ENCODE data around the gene FOXN3.
"Not testable (repeated sequence)": the region's sequence is repeated elsewhere in the genome, so short reads cannot be mapped to it uniquely, and the experiment has no call there.

FOXN3 gene

DNA sequence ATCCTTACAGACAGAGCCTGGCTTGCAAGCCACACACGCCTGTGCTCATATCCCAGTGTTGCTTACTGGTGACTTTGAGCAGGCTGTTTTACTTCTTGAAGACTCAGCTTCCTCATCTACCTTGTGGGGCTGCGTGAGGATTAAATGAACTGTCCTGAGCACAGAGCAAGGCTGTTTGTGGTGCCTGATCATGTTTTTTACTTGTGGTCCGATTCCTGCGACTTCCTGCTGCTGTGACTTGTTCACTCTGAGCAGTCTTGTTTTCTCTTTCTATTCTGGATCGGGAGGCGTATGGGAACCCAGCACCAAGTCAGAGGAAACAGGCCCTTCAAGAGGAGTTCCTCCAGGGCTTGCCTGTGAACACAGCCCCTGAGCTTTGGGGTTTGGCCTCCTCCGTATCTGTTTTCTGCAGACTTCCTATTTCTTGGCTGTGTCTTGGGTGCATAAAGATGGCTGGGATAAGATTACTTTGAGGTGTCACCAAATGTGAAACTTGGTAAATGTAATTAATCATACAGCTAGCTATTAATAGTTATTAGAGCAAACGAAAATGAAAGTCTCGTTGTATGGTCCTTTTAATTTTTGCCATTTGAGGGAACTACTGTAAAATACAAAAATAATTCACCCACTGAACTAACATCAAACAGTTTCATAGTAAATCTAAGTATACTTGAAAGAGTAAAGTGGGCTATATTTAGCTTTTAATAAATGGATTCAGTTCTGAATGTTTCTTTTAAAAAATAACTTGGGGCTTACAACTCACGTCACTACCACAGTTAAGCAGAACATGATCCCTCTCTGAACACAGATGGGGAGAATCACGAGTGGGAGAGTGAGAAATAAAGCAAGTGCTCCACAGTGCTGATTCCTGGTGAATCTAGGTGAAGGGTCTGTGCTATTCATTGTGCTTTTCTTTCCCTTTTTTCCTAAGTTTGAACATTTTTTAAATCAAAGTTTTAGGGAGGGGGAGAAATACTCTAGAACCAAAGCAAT is 251.5 kb downstream of the FOXN3 start:
- DNase-seq (ENCODE audit: low read depth in 2 of 2) = no peak

DNA sequence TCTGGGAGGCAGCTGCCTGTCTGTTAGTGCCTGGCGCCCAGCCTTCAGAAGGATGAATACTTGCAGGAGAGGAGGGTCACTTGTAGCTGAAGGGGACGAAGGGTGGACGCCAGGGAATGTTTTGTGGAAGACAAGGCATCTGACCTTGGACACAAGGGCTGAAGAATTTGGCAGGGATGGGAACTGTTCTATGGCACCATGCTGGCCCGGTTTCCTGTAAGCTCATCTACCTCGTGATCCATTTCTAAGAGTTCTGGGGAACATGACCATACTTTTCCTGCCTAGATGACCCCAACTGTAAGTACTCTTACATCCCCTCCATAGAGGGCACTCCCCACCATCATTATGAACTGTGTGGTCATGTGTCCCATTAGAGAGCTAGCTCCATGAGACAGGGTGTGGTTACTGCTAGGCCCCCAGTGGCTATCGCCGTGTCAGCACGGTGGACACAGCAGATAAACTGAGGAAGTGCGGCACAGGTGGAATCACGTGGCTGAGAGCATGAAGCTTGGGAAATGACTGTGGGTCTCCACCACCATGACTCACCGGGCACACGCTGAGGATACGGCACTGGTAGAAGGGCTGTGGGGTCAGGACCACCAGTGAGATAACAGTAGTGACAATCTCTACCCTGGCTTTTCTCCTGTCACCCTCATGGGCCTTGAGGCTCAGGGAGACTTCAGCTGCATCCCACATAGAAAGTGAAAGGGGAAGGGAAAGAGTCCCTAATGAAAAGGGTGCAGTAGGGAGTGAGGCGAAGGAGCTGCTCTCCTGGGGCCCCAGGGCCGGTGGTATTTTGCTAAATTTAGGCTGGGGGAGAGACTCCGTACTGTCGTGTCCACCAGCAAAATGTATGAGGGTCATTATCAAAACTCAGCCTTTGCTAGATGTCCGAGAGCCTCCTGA is 252.6 kb downstream of the FOXN3 start:
- DNase-seq (ENCODE audit: low read depth in 2 of 2) = no peak

DNA sequence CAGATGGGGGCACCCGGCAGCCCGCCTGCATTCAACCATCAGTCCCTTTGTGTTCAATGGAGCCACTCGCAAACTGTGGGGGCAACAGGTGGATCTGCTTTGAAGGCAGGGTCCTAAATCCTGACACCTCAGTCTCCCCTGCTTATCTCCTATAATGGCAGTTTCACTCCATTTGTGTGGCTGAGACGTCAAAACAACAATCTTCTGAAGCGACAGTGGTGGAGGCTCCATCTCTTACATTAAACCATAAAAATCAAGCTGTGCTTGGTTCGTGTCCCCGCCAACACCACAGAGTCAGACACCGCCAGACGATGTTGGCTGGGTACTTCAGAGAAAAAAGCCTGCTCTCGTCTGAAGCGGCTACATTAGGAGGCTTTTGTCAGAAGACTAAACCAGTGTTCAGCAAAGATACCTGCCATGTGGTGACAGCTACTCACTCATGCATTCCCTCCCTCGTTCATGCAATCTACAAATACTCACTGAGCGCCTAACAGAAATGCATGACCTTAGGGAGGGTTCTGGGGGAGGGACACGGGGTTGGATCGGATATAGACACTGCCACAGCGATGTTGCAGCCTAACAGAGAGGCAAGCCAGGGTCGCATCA is 253.9 kb downstream of the FOXN3 start:
- no peak for DNase-seq (ENCODE audit: low read depth in 2 of 2)

DNA sequence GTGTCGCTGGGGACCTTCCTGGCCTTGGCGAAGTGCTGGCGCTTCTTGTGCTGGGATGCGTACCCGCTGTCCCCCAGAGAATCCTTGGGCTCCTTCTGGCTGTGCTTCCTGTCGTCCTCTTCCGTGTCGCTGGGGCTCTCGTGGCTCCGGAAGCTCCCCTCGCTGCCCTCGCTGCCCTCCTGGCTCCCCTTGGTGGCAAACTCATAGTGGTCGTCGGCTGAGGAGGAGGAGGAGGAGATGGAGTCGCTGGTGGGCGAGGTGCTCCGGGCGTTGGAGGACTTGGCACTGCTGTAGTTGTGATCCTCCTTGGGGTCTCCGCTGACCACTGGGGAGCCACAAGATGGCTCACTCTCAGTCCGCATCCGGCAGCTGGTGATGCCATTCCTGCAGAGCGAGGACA is 254.4 kb downstream of the FOXN3 start:
- no peak for DNase-seq (ENCODE audit: low read depth in 2 of 2)

DNA sequence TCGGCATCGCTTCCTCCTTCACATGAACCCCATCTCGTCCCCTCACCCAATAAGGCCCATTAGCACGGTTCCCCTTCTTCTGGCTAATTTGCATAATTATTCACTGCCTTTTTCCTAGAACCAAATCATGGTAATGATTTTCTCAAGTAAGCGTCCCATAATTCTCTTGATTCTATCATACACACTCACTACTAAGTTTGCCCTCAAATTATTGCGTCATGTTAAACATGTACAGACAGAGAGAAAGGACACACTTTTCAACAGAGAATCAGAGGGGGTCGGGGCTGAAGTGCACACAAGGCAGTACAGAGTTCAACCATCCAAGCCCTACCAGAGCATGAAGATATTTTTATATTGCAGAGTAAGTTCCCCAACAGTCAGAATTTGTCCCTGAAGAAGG is 256.6 kb downstream of the FOXN3 start:
- no peak for DNase-seq (ENCODE audit: low read depth in 2 of 2)

DNA sequence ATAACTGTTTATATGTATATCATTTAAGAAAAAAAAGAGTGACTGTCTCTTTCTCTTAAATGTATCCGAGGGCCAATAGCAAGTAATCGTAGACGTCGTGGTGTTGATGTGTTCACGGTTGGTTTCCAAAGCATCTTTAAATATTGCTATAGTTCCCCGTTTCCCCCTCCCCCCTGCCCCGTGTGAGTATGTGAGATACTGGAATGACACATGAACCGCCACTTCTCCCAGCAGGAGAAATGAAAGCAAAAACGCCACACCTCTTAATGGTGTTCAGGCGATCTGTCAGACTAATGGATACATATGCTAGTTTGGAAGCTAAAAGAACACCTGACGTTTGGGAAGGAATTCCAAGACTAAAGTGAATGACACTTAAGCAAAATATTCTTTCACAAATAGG is 258.3 kb downstream of the FOXN3 start:
- no peak for DNase-seq (ENCODE audit: low read depth in 2 of 2)

DNA sequence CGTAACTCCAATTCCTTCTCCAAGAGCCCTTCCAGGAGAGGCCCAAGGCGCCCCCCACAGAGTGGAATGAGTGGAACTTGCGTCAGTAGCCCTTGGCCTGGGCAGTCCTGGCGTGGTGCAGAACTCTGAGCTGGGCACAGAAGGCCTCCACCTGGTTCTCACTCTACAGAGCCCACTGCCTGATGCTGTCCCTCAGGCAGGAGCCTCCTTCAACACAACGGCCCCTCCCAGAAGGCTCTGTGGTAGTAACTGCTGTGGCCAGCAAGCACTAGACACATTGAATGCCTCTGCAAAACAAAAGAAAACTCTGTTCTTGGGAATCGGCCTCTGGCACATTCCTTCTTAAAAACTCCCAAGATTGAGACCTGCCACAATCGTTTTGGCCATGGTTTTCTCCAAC is 258.9 kb downstream of the FOXN3 start:
- DNase-seq (ENCODE audit: low read depth in 2 of 2) = not testable (repeated sequence)

DNA sequence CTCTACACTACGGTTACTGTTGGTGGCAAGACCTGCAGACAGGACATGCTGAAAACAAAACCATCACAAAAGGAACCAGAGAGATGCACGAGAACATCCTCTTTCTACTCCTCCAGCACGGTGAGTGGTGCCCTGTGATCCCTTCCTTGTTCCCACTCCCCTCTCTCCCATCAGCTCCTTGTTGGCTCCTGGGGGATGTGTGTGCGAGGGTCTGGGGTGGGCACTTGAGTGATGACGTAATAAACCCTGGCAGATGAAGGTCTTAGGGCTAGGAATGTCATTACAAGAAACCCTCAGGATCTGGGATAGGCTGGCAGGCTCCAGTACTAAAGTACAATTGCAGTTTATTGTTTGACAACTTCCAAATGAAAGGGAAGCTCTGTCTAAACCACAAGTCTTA is 261.5 kb downstream of the FOXN3 start:
- no peak for DNase-seq (ENCODE audit: low read depth in 2 of 2)

DNA sequence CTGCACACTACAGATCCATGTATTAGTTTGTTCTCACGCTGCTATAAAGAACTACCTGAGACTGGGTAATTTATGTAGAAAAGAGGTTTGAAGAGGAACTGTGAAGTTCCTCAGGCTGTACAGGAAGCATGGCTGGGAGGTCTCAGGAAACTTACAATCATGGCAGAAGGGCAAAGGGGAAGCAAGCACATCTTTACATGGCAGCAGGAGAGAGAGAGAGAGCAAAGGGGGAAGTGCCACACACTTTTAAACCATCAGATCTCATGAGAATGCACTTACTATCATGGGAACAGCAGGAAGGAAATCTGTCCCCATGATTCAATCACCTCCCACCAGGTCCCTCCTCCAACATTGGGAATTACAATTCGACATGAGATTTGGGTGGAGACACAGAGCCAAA is 265.3 kb downstream of the FOXN3 start:
- DNase-seq (ENCODE audit: low read depth in 2 of 2) = not testable (repeated sequence)

DNA sequence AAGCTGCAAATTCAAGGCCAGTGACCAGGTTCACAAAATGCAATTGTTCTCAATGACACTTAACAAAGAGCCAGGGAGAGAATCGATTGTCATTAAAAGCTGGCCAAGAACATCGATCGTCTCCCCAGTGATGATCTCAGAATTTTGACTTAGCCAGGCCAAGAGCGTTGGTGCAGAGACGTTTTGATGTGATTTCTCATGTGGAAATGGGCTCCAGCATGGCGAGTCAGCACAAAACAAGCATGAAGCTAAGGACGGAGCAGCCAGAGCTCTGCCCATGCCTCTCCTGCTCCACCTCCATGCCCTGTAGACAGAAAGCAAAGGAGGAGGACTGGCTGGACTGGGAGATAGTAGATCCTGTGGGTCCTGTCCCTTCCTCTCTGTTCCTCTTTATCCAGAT is 270.8 kb downstream of the FOXN3 start:
- DNase-seq (ENCODE audit: low read depth in 2 of 2) = no peak

DNA sequence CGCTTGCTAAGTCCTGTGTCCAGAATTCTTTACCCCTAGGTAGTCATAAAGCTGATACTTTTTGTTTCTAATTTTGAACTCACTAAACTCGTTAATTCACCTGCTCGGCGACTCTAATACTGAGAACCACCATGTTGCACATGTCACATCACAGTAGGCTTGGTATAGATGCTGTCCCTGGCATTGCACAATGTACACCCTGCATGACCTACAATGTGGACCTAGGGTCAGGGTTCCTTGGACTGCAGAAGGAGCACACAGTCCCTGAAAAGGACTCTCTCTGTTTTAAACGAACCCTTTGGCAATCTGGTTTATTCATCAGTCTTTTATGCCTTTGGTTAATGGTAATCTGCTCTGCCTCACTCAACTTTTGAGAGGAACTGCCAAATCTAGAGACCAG is 272.4 kb downstream of the FOXN3 start:
- DNase-seq (ENCODE audit: low read depth in 2 of 2) = no peak

DNA sequence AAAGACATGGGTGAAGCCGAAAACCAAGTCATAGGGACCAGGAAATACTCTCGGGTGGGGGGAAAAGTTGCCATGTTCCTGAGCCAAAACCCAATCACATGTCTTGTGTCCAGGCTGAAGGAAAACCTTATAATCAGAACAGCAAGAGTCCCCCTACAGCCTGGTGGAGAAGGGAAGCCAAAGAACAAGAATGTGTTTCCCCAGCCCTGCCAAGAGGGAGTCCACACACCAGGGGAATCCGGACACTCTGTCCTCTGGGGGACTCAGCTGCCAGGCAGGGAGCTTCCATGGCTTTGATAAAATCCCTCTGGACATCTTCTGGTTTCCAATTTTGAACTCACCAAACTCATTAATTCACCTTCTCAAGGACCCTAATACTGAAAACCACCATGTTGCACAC is 273.0 kb downstream of the FOXN3 start:
- no peak for DNase-seq (ENCODE audit: low read depth in 2 of 2)

DNA sequence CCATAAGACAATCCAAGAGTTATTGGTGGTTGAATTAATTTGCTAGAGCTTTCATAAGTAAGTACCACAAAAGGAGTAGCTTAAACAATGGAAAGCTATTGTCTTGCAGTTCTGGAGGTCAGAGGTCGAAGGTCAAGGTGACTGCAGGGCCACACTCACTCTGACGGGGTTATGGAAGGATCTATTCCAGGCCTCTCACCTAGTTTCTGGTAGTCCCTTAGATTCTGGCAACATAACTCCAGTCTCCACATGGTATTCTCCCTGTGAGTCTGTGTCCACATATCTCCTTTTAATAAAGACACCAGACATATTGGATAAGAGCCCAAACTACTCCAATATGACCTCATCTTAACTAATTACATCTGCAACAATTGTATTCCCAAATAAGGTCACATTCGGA is 273.4 kb downstream of the FOXN3 start:
- no peak for DNase-seq (ENCODE audit: low read depth in 2 of 2)

DNA sequence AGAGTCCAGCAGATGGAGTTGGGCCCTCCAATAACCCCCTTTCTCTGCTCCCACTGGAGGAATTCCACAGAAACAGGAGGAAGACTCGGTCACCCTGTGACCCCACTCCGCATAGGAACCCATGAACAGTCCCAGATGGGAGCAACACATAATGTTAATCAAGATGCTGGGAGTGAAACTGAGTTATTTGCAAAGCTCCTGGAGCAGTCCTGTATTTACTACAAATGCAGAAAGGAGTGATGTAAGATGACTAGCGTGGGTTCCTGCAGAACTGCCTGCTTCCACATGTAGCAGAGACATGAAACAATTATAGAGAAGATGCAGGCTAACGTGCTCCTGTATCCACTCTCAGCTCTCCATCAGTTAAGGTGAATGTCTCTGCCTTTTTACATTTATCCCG is 274.7 kb downstream of the FOXN3 start:
- no peak for DNase-seq (ENCODE audit: low read depth in 2 of 2)

DNA sequence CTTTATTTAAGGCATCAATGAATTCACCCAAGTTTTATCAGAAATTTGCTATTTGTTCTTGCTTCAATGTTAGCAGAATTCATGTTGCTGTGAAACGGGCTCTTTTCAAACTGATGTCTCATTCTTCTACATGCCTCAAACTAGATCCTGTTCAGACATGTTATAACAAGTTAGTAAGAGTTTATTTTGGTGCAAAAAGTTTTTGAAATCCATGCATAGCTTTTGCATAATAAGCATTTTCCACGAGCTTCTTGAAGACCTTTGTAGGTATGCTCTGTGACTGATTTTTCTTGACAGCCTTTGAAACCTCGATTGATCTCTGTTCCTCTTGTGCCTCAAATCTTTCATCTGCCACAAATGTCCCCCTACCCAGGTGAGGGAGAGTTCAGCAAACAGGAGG is 275.2 kb downstream of the FOXN3 start:
- DNase-seq (ENCODE audit: low read depth in 2 of 2) = no peak

DNA sequence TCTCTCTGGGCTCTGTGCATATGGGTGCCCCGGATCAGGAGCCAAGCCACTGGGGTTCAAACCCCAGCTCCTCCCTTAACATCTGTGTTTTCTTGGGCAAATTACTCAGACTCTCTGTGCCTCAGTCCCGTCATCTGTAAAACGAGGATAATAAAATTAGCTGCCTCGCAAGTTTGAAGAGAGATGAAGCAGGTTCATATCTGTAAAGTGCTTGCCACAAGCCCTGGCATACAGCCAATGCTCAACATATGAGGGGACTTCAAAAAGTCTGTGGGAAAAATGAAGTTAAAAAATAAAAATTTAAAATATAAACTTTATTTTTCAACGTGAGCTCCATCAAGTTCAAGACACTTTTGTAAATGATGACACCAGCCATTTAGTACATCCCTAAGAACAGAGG is 276.7 kb downstream of the FOXN3 start:
- no peak for DNase-seq (ENCODE audit: low read depth in 2 of 2)

DNA sequence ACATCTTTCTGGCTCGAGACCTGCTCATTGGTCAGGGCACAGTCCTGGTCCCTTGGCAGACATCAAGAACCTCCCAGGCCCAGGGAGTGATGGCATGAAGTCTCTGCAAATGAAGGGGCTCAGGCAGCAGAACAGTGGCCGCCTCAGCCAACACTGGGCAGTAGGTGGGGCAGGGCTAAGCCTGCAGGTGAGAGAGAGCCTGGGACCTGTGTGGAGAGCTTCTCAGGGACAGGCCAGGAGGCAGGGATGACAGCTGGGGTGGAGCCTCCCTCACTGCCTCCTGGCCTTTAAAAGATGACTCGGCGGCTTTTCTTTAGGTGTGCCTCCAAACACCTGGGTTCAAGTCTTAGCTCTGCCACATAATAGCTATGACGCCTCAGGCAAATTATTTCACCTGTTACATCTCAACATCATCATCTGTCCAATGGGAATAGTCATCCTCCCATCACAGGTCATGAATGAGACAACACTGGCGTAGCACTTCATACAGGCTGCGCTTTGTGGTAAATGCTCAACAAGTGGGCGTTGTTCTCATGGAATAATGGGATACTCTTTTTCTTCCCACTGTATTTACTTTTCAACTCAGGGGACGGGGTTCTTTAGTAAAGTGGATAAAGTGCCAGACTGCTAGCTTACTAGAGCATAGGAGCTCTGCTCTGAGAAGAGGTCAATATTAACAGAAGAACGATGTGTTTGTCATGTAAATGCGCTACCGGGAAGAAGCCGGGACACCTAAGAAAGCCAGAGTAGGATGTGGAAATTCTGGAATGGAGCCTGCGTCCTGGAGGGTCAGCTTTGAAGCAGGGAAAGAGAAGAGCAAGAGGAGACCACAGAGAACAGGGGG is 277.4 kb downstream of the FOXN3 start:
- no peak for DNase-seq (ENCODE audit: low read depth in 2 of 2)

DNA sequence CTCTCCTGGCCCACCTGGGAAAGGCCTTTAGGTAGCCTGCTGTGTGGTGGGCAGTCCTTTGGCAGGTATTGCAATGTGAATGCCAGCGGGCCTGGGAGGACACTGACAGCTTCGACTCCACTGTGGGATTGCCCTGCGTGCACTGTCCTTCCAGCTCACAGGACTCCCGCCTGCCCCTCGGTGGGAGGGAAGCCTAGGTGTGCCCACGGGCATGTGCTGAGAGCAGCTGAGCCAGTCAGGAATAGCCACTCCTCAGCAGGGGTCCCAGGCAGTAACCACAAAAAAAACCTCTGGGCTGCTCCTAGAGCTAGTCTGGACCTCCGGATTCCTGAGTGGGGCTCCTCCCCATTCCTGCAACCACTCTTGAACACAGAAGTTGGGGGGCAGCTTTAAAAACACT is 278.2 kb downstream of the FOXN3 start:
- no peak for DNase-seq (ENCODE audit: low read depth in 2 of 2)

DNA sequence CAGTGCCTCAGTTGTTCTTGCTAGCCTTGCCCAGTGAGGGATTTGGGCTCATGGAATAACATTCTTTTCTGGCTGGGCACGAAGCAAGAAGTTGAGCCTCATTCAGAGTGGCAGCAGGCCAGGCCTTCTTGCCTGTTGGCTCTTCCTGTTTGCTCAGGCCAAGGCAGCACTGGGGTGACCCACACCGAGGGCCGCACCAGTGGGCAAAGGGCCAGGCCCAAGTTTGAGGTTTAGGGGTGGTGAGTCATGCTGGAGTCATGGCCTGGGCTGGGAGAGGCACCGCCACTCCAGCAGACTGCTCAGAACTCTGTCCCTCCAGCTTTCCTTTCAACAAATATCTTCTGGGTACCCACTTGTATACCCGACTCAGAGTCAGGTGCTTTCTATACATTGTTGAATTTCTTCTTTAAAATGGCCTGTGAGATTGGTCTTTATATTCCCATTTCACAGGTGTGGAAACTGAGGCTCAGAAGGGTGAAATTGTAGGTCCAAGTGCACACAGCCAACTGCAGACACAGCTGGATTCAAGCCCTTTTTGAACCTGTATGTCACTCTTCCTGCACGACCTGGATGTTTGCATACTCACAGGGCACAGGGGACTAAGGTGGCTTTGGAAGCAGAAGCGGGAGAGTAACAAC is 279.4 kb downstream of the FOXN3 start:
- no peak for DNase-seq (ENCODE audit: low read depth in 2 of 2)

DNA sequence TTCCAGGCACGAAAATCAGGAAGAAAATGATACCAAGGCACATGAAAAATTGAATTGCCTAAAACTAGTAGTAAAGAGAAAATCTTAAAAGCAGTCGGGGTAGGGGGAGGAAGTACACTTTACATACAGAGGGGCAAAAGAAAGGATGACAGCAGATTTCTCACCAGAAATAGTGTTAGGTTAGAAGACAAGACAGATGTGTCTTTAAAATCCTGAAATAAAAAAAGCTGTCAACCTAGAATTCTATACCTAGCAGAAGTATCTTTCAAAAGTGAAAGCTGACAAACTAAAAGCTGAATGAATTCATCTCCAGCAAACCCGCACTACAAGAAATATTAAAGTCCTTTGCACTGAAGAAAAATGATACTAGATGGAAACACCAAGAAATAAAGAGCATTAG is 280.4 kb downstream of the FOXN3 start:
- DNase-seq (ENCODE audit: low read depth in 2 of 2) = no peak

DNA sequence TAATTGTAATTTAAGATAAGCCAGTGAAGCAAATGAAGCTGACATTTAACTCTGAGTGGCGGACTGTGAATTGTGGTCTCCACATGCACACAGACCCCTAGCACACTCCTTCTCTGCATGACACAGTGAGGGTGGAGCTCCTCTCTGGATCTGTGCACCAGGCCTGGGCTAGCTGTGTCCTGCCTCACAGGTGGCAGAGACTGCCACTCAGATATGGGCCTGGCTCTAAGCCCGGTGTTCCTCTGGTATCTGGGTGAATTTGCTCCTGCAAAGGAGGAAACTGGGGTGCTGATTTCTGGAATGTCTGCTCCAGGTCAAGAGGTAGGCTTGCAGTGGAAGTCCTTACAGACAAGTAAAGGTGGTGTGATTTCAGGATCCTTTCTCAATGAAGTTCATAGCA is 282.4 kb downstream of the FOXN3 start:
- DNase-seq (ENCODE audit: low read depth in 2 of 2) = no peak

All from activated CD8-positive, alpha-beta memory T cell treated with anti-CD3 and anti-CD28 coated beads for 4 hours (primary cell).